HG03521 (cell line): ENCODE measurements around the gene FAM163B.
"Not testable (repeated sequence)": the region's sequence is repeated elsewhere in the genome, so short reads cannot be mapped to it uniquely, and the experiment has no call there.

Experiments
- ATAC-seq: cut with Tn5 transposase; IDR thresholded peaks from one replicate; pipeline ENCODE4 v1.9.1; 2021; ENCODE audit warnings: mild to moderate bottlenecking, moderate library complexity; ENCODE audit not compliant: unreplicated experiment

FAM163B gene

DNA sequence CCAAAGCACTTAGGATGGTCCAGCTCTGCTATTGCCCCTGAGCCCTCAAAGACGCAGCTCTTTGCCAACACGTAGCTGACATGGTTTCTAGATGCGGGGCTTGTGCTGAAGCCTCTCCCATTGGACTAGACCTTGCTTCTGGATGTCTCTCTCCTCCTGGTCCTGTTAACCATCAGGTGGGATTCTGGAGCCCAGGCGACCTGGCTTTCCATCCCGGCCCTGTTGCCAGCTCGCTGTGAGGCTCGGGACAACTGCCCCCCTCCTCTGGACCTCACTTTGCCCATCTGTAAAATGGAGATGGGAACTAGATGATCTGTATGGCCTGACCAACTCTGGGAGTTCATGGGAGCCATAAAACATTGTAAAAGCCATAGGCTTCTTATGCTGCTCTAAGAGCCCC is 31.0 kb upstream of the FAM163B start:
- ATAC-seq = no peak

DNA sequence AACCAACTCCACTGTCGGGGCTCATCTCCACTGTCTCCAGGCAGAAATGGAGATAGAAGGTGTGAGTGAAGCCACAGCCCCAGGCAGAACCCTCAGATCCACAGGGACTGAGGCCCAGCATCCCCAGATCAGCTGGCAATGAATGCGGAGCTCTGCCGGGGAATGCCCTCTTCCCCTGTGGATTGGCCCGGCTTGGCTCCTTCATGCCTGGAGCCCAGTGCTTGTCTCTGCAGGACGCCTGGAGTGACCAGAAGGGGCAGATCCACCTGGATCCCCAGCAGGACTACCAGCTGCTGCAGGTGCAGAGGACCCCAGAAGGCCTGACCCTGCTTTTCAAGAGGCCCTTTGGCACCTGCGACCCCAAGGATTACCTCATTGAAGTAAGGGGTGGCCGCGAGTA is 30.4 kb upstream of the FAM163B start:
- no peak for ATAC-seq

DNA sequence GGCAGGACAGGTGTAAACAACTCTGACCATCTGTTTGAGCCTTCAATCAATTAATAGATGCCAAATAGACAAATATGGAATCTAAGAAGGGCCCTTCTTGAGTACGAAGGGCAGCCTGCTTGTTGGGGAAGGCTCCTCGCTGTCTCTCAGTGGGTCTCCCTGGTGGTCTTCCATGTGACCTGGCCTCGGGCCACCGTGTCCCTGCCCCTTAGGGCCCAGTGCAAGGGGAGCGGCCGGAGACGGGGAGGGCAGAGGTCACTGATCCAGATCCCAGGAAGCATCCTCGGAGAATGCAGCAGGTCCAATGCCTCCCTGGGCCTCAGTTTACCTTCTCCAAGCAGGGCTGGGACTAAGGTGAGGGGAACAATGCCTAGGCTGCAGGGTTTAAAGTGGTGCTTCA is 29.5 kb upstream of the FAM163B start:
- ATAC-seq = no peak

DNA sequence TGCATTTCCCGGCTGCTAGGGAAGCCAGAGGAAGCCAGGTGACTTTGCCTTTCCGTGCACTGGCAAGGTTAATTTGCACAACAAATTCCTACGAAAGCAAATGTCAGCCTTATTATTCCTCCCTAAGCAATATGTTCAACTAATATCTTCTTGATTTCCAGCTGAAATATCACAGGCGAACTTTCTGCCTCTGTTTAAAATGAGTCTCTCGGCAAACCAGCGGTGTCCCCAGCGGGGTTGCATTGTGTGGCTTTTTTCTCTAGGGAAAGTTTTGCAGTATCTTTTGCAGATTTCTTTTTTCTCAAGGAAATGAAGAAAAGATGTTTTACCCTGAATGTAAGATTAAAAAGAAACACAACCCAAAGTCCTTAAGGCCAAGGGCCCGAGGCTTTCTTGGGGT is 28.9 kb upstream of the FAM163B start:
- ATAC-seq = no peak

DNA sequence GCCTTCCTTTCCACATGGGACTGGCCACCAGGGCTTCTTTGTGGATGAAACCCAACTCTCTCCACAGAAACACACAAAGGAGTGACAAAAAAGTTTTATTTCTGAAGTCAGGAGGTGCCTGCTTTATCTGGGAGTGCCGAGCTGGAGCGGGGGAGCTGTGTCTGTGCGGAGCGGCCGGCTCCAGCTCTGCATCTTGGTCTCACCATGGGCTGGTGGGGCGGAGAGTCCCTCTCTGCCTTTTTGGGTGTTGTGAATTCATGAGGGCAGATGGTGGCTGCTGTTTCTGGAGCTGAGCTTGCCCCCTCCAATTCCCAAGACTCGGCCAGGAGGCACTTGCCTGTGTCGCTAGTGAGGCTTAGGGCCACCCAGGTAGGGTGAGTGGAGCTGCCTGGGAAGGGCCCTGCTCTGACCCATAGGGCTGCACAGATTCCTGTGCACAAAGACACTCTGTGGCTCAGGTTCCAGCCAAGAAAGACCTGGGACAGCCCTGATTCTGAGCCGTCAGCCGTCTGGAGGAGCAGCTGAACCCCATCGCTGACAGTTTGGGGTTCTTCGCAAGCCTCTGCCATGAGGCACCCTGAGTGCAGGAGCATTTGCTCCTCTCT is 28.4 kb upstream of the FAM163B start:
- ATAC-seq = no peak

DNA sequence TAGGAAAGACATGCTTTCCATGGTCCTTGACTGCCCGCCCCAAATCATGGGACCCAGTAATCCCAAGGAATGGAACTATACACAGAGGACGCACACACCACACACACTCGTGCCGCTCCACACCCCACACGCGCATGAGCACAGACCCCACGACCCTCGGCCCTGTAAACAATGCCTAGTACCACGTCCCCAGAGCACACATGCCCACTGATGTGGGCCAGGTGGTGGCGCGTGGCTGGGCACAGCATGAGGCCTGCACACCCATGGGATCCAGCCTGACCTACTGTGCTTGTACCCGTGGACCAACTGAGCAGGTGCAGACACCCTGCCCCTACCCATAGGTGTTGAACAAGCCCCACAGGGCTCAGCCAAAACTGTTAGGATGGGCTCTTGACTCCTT is 27.7 kb upstream of the FAM163B start:
- no peak for ATAC-seq

DNA sequence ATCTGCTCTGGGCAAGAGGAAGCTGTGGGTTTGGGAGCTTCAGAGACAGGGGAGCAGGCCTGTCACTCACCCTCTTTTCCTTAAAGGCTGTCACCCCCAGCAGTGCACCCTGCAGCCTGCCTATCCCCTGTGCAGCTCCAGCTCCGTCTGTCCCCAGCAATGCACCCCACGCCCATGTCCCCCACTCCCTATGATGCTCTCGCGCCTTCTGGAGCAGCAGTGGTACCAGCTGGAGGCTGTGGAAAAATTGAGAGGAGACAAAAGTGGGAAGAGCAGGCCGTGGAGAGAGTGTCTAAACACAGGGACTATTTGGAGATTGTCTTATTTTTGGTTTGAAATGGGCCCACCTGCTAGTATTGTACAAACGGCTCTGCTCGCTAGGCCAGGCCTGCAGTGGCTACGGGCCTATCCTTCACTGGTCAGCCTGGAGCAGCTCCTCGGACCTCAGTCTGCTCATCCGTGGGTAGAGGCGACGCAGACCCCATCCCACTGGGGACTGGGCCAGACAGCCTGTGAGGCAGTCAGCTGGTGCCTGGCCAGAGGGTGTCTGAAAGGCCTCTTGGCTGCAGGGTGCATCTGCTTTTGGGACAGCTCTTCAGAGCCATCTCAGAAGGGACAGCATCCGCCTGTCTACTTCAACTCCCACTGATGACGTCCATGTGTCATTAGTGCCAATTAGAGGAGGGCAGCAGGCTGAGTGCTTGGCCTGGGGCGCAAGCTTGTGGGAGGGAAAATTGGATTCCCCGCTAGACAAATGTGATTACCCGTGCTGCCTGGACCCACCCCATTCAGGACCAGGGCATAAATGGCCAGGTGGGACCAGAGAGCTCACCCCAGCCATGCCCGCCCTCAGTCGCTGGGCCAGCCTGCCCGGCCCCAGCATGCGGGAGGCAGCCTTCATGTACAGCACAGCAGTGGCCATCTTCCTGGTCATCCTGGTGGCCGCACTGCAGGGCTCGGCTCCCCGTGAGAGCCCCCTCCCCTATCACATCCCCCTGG is 26.6 kb upstream of the FAM163B start, which contains the start of gene DBH:
Gene DBH, plus strand, starts transcription at position 831 of the 999 bp plus-strand sequence. Its CDS starts 9 bp downstream, at position 840.
- ATAC-seq = no peak

DNA sequence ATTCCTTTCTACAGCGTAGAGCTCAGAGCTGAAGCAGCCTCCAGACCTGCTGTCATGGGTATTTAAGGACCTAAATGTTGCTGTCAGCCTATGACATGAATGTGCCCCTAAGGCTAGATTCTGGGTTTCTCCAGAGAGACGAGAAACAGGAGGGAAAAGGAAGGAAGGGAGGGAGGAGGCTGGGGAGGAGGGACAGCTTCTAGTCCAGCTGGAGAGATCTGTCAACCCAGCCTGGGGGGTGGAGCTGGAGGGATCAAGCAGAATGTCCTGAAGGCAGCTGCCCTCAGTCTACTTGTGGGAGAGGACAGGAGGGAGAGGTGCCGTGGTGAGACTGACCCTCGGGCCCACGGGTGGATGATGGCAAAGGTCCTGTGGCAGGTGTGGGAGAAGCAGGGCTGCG is 25.9 kb upstream of the FAM163B start:
- no peak for ATAC-seq

DNA sequence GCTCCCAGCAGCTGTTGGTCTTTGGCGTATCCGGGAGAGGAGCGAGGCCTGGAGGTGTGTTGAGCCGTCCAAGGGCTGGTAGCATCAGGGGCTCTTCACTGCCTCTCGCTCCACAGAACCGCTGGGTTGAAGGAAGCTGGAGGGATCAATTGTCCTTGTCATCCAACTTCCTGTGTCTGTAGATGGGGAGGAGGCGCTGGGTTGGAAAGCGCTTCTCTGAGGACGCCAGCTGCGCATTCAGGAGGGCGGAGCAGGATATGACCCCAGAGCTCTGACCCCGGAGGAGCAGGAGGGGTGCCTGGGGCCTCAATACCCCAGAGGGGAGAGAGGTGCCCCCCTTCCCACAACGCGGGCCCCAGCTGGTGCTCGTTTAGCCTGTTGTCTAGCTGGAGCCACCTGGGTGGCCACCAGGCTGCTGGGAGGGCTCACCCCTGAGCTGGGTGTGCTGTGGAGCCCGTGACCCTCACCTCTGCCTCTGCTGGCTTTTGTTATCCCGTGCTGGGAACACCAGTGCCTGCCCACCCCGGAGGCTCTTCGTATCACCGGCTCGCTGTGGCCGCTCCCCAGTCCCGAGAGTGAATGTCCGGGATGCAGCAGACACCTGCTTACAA is 25.0 kb upstream of the FAM163B start:
- ATAC-seq = no peak

DNA sequence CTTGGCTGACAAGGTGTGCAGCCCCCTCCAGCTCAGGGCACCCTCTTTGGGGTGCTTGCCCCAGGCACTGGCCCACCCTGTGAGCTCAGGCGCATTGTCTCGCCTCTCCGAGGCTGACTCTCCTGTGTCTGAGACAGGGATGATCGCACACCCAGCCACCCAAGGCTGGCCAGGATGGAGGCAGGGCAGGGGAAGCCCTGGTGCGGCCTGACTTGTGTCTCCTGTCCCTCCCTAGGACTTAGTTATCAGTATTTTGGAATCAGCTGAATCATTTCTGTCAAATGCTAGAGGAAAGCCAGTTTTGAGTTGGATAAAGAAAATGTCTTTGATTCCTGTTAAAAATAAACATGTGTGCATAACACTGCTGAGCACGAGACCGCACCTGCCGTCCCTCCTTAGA is 24.5 kb upstream of the FAM163B start:
- ATAC-seq = no peak

DNA sequence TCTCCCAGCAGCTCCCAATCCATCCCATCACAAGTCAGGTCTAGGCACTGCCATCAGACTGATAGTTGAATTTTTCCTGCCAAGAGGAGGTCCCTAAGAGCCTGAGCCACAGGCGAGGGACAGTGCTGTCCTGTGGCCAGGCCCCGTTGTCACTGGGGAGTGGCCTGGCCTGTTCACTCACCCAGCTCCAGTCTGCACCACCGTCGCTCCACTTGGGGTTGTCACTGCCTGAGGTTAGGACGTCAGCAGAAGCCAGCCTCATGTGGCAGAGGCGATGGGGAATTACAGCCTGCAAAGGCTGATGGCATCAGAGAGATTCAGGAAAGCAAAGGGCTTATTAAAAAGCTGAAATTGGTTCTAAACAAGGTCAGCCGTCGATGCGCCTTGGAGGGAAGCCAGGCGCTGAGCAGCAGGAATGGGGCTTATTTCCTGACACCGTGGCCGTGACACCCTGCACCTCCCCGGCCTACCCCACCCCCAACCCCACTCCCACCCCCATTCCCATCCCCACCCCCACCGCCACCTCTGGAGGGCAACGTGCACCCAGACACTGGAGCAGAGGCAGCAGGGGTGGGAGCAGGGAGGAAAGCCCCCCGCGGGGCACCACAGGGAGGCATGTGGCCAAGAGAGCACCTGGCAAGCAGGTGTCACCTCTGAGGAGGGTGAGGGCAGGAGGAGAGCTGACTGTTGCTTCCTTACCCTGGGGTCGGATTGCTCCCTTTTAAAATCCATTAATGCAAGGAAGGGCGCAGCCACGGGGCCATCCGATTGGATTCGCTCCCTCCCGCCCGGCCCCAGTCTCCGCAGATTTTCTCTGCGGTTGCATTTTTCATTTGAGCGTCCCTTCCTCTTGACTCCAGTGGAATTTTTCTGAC is 23.9 kb upstream of the FAM163B start:
- no peak for ATAC-seq

DNA sequence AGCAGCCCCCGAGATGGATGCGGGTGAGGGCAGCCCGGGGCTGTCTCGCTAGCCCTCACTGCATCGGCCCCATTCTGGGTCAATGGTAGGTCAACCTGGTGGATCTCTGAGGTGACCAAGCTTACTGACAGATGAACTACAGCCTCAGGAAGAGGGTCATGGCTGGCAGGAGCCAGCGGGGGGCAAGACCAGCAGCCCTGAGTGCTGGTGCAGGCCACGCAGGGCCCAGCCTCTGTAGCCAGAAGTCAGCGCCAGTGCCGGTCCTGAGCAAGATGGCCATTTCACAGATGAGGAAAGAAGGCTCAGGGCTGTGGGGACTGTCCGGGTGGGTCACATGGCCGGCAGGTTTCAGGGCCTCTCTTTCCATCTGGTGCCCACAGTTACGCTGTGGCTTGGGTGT is 21.9 kb upstream of the FAM163B start:
- ATAC-seq = no peak

DNA sequence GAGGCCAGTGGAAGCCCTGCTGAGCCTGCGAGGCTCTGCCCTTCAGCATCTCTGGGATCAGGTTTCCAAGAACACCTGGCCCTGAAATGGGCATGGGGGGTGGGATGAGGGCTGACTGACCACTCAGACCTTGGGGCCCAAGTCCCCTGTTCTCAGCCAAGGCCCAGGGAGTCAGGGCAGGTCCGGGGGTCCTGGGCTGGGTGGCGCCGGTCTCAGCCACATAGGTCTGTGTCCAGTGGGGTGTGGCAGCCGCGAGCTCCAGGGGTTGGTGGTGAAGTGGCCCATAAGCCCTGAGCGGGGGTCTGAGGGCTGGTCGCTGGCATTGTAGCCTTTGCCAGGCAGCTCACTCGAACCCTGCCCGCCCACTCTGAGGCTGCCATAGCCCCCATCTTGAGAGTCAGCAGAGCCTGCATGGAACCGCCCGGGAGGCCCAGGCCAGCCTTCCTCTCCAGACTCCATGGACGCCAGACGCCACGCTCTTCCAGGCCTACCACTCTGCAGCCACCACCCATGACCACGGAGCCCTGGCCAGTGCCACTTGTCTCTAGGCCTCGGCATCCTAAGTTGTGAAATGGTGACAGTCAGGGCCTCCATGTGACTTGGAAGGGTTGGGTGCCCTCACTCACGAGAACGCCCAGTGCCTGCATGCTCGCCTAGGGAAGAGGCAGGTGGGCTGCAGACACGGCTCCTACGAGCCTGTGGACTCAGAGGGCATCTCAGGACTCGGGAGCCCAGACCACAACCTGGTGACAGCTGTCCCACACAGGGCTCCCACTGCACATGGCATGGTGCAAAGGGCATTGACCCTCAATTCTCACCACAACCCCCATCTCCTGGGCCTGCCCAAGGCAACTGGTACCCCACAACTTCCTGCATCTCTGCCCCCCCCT is 20.3 kb upstream of the FAM163B start:
- no peak for ATAC-seq

DNA sequence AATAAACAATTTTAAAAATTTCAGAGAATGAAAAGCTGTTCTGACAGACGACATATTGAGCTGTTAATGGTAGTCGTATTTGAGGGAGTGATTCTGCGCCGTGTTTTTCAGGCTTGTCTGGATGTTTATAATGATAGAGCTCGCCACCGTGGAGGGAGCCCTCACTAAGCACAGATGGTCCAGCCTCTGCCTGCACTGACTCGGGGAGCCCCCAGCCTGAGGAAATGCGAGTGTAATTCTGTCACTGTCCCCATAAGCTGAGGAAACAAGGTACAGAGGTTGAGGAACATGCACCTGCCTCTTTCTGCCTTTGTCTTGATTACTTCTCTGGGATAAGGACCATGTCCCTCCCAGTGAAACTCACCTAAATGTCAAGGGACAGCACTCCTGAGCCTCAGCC is 19.6 kb upstream of the FAM163B start:
- ATAC-seq = no peak

DNA sequence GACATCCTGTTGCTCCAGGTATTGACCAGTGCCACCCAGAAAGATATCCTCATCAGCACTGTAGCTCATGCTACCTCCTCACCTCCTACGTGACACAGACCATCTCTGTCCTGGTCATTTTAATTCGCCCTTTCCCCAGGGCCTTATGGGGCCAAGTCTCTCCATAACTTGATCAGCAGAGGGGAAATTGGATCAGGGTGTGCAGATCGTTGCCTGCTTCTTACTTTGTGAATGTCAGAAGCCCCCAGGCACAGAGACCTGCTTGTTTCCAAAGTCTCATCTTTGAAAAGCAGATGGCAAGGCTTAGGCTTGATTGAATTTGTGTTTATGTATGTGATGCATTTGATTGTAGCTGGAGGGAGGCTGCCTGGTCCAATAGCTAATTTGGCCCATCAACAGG is 18.2 kb upstream of the FAM163B start:
- no peak for ATAC-seq

DNA sequence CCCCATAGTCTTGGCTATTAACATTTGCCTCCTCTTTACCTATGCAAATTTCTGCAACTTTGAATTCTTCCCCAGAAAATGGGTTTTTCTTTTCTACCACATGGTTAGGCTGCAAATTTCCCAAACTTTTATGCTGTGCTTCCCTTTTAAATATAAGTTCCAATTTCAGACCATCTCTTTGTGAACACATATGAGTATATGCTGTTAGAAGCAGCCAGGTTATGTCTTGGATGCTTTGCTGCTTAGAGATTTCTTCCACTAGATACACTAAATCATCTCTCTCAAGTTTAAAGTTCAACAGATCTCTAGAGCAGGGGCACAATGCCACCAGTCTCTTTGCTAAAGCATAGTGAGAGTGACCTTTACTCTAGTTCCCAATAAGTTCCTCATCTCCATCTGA is 16.8 kb upstream of the FAM163B start:
- ATAC-seq = not testable (repeated sequence)

DNA sequence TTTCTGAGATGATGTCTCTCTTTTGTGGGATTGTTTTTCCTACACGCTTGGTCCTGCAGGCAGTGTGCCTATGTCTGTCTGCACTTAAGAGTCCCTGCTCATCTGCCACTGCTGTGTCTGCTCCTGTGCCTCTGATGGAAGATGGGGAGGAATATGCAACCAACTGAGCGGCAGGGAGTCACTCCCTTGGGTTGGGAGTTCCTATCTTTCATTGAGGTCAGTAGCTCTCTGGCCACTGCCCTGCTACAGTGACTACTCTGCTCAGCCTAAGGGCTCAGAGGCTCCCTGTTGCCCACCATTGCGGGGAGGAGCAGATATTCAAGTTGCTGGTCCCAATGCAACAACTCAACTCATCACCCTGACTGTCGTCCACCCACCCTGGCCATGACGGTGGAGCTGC is 13.4 kb upstream of the FAM163B start:
- ATAC-seq = no peak

DNA sequence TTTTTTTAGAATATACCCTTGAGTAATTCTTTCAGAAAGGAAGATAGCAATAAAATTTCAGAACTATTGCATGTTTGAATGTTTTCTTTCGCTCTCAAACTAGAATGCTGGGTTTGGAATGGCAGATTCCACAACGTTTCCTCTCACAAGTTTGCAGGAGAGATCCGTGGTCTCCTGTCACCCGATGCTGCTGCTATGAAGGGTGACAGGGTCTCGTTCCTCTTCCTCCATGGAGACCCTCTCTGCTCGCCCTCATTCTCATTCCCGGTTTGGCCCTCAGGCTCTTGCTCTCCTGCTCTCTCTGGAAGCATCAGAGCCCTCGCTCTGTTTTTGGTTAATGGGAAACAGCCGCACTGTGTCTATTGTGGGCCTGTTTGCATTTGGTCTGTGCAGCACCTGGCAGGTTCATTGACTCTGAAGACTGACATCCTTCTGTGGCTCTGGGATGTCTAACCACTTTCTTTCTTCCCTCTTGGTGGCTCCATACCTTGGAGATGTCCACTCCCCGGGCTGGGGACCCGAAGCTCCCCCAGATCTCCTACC is 12.6 kb upstream of the FAM163B start:
- ATAC-seq = no peak

DNA sequence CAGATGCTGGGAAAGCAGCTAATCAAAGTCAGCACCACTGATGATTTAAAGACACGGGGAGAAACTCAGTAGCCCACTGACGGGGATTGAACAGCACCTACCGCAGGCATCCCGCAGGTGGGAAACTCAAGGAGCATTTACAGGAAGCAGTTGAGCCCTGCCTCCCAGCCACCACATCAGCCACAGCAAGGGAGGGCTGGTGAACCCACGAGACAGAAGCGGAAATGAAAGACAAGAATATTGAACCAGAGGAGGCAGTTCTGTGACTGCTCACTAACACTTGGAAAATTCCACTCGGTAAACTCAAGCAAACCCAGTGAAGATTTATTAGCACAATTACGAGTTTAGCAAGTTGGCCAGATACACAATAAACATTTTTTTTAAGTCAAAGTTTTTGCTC is 10.6 kb upstream of the FAM163B start:
- ATAC-seq = no peak

DNA sequence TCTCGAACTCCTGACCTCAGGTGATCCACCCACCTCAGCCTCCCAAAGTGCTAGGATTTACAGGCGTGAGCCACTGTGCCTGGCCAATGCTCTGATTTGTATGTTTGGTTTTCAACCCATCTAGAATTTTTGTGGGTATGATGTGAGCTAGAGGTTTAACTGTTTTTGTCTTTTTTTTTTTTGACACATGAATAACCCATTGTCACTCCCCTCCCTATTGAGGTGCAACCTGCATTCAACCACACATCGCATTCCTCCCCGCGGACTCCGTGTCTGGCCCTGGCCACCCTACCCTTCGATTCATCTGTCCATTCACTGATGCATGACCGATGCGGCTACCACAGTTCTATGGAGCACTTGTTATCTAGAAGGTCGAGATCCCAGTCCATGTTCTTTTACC is 9.5 kb upstream of the FAM163B start:
- ATAC-seq = no peak
